ENCODE data around the gene STARD13.

- no peak for TF ChIP-seq EZH2 (IDR thresholded peaks at IDR 0.05; ENCODE audit: low read length)
- no peak for TF ChIP-seq CTCF (optimal IDR thresholded peaks at IDR 0.05 in 1 of 3, IDR thresholded peaks at IDR 0.05 in 1 of 3, conservative IDR thresholded peaks at IDR 0.05 in 1 of 3; ENCODE audit: extremely low read depth in 1 of 3, insufficient read depth in 2 of 3, low read length in 3 of 3)
These were observed 97.3 kb downstream of the STARD13 start for GRCh38 chr13:33188093-33188882.
